ENCODE data around the gene FHIP2A.

The FHIP2A gene, protein sequence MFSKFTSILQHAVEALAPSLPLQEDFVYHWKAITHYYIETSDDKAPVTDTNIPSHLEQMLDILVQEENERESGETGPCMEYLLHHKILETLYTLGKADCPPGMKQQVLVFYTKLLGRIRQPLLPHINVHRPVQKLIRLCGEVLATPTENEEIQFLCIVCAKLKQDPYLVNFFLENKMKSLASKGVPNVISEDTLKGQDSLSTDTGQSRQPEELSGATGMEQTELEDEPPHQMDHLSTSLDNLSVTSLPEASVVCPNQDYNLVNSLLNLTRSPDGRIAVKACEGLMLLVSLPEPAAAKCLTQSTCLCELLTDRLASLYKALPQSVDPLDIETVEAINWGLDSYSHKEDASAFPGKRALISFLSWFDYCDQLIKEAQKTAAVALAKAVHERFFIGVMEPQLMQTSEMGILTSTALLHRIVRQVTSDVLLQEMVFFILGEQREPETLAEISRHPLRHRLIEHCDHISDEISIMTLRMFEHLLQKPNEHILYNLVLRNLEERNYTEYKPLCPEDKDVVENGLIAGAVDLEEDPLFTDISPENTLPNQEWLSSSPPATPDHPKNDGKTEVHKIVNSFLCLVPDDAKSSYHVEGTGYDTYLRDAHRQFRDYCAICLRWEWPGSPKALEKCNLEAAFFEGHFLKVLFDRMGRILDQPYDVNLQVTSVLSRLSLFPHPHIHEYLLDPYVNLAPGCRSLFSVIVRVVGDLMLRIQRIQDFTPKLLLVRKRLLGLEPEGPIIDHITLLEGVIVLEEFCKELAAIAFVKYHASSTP

GRCh38 chr10:114821293-114821914 is at the start of gene FHIP2A:
FHIP2A (plus strand) TSS chr10:114821780; CDS start chr10:114822079, 299 bp downstream.
- TF ChIP-seq TAF1 (IDR thresholded peaks at IDR 0.05; ENCODE audit: low read depth) = no peak
- peak; percentile 70; the same call in 1 of the 2 replicates for TF ChIP-seq ZBTB7A (IDR thresholded peaks at IDR 0.05; ENCODE audit: low read depth)
- TF ChIP-seq EGR1 (IDR thresholded peaks at IDR 0.05) = 0 out of 2 replicates have a peak, but pooled peaks have one; percentile 39
- peak; percentile 10; the same call in 1 of the 2 replicates for TF ChIP-seq NFIC (IDR thresholded peaks at IDR 0.05)

DNA sequence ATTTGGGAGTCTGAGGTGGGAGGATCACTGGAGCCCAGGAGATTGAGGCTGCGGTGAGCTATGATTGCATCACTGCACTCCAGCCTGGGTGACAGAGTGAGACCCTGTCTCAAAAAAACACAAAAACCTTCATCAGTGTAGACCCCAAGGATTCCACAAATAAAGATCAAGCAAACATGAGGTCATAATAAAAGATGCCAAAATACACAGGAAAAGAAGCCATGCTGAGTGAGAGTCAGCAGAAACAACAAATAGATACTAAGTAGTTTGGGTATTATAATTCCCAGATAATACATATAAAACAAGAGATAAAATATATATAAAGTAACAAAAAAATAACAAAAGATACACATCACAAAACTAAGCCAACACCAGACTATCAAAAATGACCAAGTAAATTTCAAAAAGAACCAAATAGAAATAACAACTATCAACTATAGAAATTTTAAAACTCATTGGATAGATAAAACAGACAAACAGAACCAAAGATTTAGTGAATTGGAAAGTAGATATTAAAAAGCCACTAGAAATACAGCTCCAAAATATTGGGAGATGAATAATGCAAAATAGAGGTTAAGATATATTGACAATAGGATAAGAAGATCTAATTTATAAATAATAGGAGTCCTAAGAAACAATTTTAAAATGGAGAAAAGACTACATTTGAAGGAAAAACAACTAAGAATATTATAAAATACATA is 48.9 kb upstream of the FHIP2A start:
- TF ChIP-seq ZBTB7A (IDR thresholded peaks at IDR 0.05; ENCODE audit: low read depth) = no peak
- TF ChIP-seq NFIC (IDR thresholded peaks at IDR 0.05) = no peak

GRCh38 chr10:114773197-114773532 is 48.4 kb upstream of the FHIP2A start:
- TF ChIP-seq RAD21 (IDR thresholded peaks at IDR 0.05; ENCODE audit: low read depth) (no peak), TCF12 (IDR thresholded peaks at IDR 0.05; ENCODE audit: low read depth) (no peak)
- TF ChIP-seq, protein P1, sequence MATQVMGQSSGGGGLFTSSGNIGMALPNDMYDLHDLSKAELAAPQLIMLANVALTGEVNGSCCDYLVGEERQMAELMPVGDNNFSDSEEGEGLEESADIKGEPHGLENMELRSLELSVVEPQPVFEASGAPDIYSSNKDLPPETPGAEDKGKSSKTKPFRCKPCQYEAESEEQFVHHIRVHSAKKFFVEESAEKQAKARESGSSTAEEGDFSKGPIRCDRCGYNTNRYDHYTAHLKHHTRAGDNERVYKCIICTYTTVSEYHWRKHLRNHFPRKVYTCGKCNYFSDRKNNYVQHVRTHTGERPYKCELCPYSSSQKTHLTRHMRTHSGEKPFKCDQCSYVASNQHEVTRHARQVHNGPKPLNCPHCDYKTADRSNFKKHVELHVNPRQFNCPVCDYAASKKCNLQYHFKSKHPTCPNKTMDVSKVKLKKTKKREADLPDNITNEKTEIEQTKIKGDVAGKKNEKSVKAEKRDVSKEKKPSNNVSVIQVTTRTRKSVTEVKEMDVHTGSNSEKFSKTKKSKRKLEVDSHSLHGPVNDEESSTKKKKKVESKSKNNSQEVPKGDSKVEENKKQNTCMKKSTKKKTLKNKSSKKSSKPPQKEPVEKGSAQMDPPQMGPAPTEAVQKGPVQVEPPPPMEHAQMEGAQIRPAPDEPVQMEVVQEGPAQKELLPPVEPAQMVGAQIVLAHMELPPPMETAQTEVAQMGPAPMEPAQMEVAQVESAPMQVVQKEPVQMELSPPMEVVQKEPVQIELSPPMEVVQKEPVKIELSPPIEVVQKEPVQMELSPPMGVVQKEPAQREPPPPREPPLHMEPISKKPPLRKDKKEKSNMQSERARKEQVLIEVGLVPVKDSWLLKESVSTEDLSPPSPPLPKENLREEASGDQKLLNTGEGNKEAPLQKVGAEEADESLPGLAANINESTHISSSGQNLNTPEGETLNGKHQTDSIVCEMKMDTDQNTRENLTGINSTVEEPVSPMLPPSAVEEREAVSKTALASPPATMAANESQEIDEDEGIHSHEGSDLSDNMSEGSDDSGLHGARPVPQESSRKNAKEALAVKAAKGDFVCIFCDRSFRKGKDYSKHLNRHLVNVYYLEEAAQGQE (IDR thresholded peaks at IDR 0.05; ENCODE audit: low read depth) = no peak

- no peak for TF ChIP-seq NFIC (IDR thresholded peaks at IDR 0.05)
- no peak for TF ChIP-seq CEBPB (IDR thresholded peaks at IDR 0.05)
- TF ChIP-seq ZBTB7A (IDR thresholded peaks at IDR 0.05; ENCODE audit: low read depth) = no peak
- no peak for TF ChIP-seq EGR1 (IDR thresholded peaks at IDR 0.05)
- TF ChIP-seq FOXM1 (IDR thresholded peaks at IDR 0.05; ENCODE audit: borderline replicate concordance, low read depth) = no peak
- TF ChIP-seq RAD21 (IDR thresholded peaks at IDR 0.05; ENCODE audit: low read depth) = 0 out of 2 replicates have a peak, but pooled peaks have one; percentile 3
These were observed 44.2 kb upstream of the FHIP2A start for GRCh38 chr10:114777415-114777814.

GRCh38 chr10:114779803-114780576 is 41.6 kb upstream of the FHIP2A start:
- peak; percentile 85 for TF ChIP-seq TCF12 (IDR thresholded peaks at IDR 0.05; ENCODE audit: low read depth)
- TF ChIP-seq ZBTB7A (IDR thresholded peaks at IDR 0.05; ENCODE audit: low read depth) = no peak
- TF ChIP-seq CEBPB (IDR thresholded peaks at IDR 0.05) = peak; percentile 65; the same call in 1 of the 2 replicates
- TF ChIP-seq EP300 (IDR thresholded peaks at IDR 0.05; ENCODE audit: borderline replicate concordance) = peak; percentile 88
- no peak for TF ChIP-seq MAX (IDR thresholded peaks at IDR 0.05)
- peak; percentile 90 for TF ChIP-seq NFIC (IDR thresholded peaks at IDR 0.05)
- TF ChIP-seq TEAD4 (IDR thresholded peaks at IDR 0.05) = peak; percentile 60
- peak; percentile 73; the same call in 1 of the 2 replicates for TF ChIP-seq FOXM1 (IDR thresholded peaks at IDR 0.05; ENCODE audit: borderline replicate concordance, low read depth)
- TF ChIP-seq RAD21 (IDR thresholded peaks at IDR 0.05; ENCODE audit: low read depth) = no peak
- TF ChIP-seq YY1 (IDR thresholded peaks at IDR 0.05; ENCODE audit: low read depth) = no peak
- TF ChIP-seq, protein P2, sequence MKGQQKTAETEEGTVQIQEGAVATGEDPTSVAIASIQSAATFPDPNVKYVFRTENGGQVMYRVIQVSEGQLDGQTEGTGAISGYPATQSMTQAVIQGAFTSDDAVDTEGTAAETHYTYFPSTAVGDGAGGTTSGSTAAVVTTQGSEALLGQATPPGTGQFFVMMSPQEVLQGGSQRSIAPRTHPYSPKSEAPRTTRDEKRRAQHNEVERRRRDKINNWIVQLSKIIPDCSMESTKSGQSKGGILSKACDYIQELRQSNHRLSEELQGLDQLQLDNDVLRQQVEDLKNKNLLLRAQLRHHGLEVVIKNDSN (IDR thresholded peaks at IDR 0.05) = no peak
- TF ChIP-seq TAF1 (IDR thresholded peaks at IDR 0.05; ENCODE audit: low read depth) = no peak
- no peak for TF ChIP-seq EGR1 (IDR thresholded peaks at IDR 0.05)
- TF ChIP-seq, protein P1 (IDR thresholded peaks at IDR 0.05; ENCODE audit: low read depth) = no peak
- TF ChIP-seq CREB1 (IDR thresholded peaks at IDR 0.05; ENCODE audit: low read depth) = no peak

All from Ishikawa (cell line).